DOHH2 (cell line): Measurements from ENCODE around the gene DNPEP.

Experiments used
- EZH2phosphoT487 ChIP-seq: fragments of 200-600 bp; sonication (generic); IDR thresholded peaks from 2 replicates; pipeline ENCODE4 v1.6.1; 2017; ENCODE audit warnings: borderline replicate concordance, mild to moderate bottlenecking, antibody characterized with exemption, low read length, moderate library complexity, mixed read lengths
- TF ChIP-seq, protein P1 (sequence below): fragments of 200-600 bp; sonication (generic); IDR thresholded peaks from one replicate; pipeline ENCODE4 v1.5.1; 2014; ENCODE audit warnings: antibody characterized with exemption, mild to moderate bottlenecking, low read depth, low read length; ENCODE audit not compliant: poor library complexity, severe bottlenecking

DNA sequence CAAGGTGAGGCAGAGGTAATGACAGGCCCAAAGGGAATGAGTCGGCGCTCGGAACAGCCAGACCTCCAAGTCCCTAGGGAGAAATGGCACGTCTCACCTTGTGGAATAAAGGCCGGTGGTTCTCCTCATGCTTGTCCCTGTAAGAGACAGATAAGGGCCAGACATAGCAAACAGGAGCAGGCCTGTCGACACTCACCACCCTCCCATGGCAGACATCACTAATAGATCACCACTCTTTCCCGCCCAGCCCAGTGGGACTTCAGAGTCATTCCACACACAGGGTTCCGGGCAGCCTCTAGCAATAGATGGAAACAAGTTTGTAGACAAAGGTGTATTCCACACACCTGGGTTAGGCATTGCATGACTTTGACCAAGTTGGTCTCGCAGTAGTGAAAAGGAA, 6.3 kb downstream of the DNPEP start:
- TF ChIP-seq, protein P1, sequence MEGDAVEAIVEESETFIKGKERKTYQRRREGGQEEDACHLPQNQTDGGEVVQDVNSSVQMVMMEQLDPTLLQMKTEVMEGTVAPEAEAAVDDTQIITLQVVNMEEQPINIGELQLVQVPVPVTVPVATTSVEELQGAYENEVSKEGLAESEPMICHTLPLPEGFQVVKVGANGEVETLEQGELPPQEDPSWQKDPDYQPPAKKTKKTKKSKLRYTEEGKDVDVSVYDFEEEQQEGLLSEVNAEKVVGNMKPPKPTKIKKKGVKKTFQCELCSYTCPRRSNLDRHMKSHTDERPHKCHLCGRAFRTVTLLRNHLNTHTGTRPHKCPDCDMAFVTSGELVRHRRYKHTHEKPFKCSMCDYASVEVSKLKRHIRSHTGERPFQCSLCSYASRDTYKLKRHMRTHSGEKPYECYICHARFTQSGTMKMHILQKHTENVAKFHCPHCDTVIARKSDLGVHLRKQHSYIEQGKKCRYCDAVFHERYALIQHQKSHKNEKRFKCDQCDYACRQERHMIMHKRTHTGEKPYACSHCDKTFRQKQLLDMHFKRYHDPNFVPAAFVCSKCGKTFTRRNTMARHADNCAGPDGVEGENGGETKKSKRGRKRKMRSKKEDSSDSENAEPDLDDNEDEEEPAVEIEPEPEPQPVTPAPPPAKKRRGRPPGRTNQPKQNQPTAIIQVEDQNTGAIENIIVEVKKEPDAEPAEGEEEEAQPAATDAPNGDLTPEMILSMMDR: no peak
- TF ChIP-seq EZH2phosphoT487: no peak
